ENCODE data around the gene SPAG16.

GRCh38 chr2:213315168-213315876, 31.1 kb downstream of the SPAG16 start:
- no peak for TF ChIP-seq EZH2 (IDR thresholded peaks at IDR 0.05; ENCODE audit: insufficient read depth, poor library complexity, severe bottlenecking)
- no peak for TF ChIP-seq EZH2phosphoT487 (IDR thresholded peaks at IDR 0.05; ENCODE audit: insufficient read depth, low read depth)

Measured in GM23248 (cell line).